Measurements from ENCODE around the gene MMS22L. TPM values are rescaled to one million over a fixed set of nuclear protein-coding genes. Genes with fewer than 3 reads are reported as not detected.

MMS22L gene
- total RNA-seq, 1 donor from 2014 or later = 9.4 TPM

DNA sequence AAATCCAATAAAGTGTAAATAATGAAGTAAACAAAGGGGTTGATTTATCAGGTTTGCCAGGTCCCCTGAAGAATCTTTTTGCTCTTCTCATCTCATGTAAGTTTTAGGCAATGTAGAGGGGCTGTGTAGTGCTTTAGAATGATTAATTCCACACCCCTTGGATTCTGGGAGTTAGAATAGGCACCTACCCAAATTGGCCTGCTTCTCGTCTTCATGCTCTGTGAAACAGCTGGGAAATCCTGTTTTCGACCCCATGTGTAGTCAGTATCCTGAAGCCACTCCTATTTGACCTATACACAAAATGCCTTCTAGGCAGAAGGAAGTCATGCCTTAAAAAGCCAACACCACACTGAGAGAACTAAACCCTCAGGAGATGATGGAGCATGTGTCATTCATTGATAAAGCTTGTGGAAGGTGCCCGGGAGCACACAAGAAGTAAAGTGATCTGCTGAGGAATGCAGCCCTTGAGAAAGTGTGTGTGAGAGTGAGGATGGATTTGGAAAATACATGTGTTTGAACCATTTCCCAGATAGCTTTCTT lies 187.6 kb downstream of the MMS22L start:
- H3K4me3 ChIP-seq (ENCODE audit: low read depth, low read length) = no peak overlapping the region
- no peaks in the 10 kb centered on the region for H3K27me3 ChIP-seq (ENCODE audit: control insufficient read depth, insufficient read depth, low read length)
- H3K36me3 ChIP-seq (ENCODE audit: control insufficient read depth, insufficient read depth, low read length) = no peaks in the 10 kb centered on the region
- no peak for DNase-seq (ENCODE audit: low read depth)
- TF ChIP-seq, protein P1, sequence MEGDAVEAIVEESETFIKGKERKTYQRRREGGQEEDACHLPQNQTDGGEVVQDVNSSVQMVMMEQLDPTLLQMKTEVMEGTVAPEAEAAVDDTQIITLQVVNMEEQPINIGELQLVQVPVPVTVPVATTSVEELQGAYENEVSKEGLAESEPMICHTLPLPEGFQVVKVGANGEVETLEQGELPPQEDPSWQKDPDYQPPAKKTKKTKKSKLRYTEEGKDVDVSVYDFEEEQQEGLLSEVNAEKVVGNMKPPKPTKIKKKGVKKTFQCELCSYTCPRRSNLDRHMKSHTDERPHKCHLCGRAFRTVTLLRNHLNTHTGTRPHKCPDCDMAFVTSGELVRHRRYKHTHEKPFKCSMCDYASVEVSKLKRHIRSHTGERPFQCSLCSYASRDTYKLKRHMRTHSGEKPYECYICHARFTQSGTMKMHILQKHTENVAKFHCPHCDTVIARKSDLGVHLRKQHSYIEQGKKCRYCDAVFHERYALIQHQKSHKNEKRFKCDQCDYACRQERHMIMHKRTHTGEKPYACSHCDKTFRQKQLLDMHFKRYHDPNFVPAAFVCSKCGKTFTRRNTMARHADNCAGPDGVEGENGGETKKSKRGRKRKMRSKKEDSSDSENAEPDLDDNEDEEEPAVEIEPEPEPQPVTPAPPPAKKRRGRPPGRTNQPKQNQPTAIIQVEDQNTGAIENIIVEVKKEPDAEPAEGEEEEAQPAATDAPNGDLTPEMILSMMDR (IDR thresholded peaks at IDR 0.05; ENCODE audit: insufficient read depth, low read length, poor library complexity, severe bottlenecking) = no peak

DNA sequence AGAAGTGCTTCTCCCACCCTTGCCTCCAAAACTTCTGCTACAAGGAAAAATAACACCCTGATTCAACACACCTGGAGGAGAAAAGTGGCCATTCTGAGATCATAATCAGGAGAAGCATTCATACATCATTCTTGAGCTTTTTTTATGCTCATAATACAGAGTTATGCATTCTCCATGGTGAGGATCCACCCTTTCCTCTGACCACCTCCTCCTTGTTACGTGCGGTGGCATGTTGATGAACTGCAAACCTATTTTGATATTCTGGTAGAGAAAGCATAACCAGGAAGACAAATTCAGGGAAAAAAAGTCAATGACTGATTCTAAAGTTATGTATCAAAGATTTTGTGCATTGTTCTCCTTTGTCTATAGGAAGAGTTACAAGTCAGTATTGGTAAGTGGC lies 188.6 kb downstream of the MMS22L start:
- TF ChIP-seq, protein P1 (IDR thresholded peaks at IDR 0.05; ENCODE audit: insufficient read depth, low read length, poor library complexity, severe bottlenecking) = no peak
- DNase-seq (ENCODE audit: low read depth) = no peak
- Histone ChIP-seq H3K27me3 (ENCODE audit: control insufficient read depth, insufficient read depth, low read length) (no peaks in the 10 kb centered on the region), H3K36me3 (ENCODE audit: control insufficient read depth, insufficient read depth, low read length) (no peaks in the 10 kb centered on the region), H3K4me3 (ENCODE audit: low read depth, low read length) (no peak overlapping the region)

DNA sequence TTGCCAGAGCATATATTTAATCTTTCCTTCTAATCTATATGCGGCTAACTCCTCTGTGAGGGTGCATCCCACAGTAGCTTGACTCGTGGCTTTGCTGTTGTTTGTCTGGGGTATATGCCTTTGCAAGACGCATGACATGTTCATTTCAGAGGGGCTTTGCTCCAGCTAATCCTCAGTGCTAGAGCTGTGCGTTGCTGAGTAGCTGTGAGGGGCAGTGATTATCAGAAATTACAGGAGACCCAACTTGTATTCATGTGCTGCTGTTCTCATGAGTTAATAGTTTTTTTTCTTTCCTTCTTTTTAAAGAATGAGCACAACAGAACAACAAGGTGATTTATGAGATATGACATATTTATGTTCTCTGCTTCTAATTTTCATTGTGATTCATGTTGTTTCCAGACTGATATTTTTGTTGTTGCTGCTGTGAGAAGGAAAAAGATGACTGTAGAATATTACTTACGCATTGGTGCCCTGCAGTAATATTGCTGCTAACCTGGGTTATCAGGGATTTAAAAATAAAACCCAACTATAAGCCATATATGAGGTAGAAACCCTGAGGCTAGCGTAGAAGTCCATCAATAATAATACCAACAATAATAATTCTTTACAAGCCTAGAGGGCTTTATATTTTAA lies 190.2 kb downstream of the MMS22L start:
- Histone ChIP-seq H3K27me3 (ENCODE audit: control insufficient read depth, insufficient read depth, low read length) (no peaks in the 10 kb centered on the region), H3K36me3 (ENCODE audit: control insufficient read depth, insufficient read depth, low read length) (no peaks in the 10 kb centered on the region), H3K4me3 (ENCODE audit: low read depth, low read length) (no peak overlapping the region)
- no peak for DNase-seq (ENCODE audit: low read depth)
- TF ChIP-seq, protein P1 (IDR thresholded peaks at IDR 0.05; ENCODE audit: insufficient read depth, low read length, poor library complexity, severe bottlenecking) = no peak
